GM20431 (cell line): ENCODE results near the gene WWC1.
"Not testable (repeated sequence)": the region's sequence is repeated elsewhere in the genome, so short reads cannot be mapped to it uniquely, and the experiment has no call there.

Experiments
- in situ Hi-C: fragments of 300-500 bp; cut with MseI, MboI; formaldehyde crosslinking; loops from one replicate; pipeline ENCODE4 v1.15.0; 2020; ENCODE audit warnings: low sequenced_read_pairs; ENCODE audit not compliant: unreplicated experiment

The WWC1 gene

GRCh38 chr5:168303393-168304025 is 12.1 kb downstream of the WWC1 start:
- in situ Hi-C loops: no loop called here

GRCh38 chr5:168304349-168304748 is 12.9 kb downstream of the WWC1 start:
- in situ Hi-C loops: no loop called here

GRCh38 chr5:168305281-168305680 is 13.8 kb downstream of the WWC1 start:
- in situ Hi-C loops: no loop called here

- in situ Hi-C loops: no loop called here
Observed at GRCh38 chr5:168307022-168307421, 15.6 kb downstream of the WWC1 start.

GRCh38 chr5:168307925-168308584 is 16.6 kb downstream of the WWC1 start:
- in situ Hi-C loops: no loop called here

GRCh38 chr5:168308976-168309598 is 17.6 kb downstream of the WWC1 start:
- in situ Hi-C loops: no loop called here

- in situ Hi-C loops: not testable (repeated sequence)
Observed at GRCh38 chr5:168310541-168310940, 19.1 kb downstream of the WWC1 start.

- in situ Hi-C loops: no loop called here
Observed at GRCh38 chr5:168311061-168311566, 19.7 kb downstream of the WWC1 start.

- in situ Hi-C loops: no loop called here
Observed at GRCh38 chr5:168312606-168313295, 21.3 kb downstream of the WWC1 start.

GRCh38 chr5:168313596-168314204 is 22.3 kb downstream of the WWC1 start:
- in situ Hi-C loops: no loop called here

GRCh38 chr5:168314735-168315411 is 23.4 kb downstream of the WWC1 start:
- in situ Hi-C loops: no loop called here

GRCh38 chr5:168315416-168316138 is 24.1 kb downstream of the WWC1 start:
- in situ Hi-C loops: no loop called here

- in situ Hi-C loops: no loop called here
Observed at GRCh38 chr5:168316139-168316578, 24.7 kb downstream of the WWC1 start.

- in situ Hi-C loops: no loop called here
Observed at GRCh38 chr5:168317096-168317520, 25.7 kb downstream of the WWC1 start.

GRCh38 chr5:168317521-168318147 is 26.2 kb downstream of the WWC1 start:
- in situ Hi-C loops: no loop called here

- in situ Hi-C loops: no loop called here
Observed at GRCh38 chr5:168318240-168318639, 26.8 kb downstream of the WWC1 start.

GRCh38 chr5:168319774-168320173 is 28.3 kb downstream of the WWC1 start:
- in situ Hi-C loops: no loop called here

- in situ Hi-C loops: no loop called here
Observed at GRCh38 chr5:168320805-168321204, 29.4 kb downstream of the WWC1 start.
